Glutamatergic neuron (in vitro differentiated cells): ENCODE results near the gene FBXW9. TPM values are rescaled to one million over a fixed set of nuclear protein-coding genes. Genes with fewer than 3 reads are reported as not detected.
A peak's percentile ranks its signal among the peaks of the same experiment; 100 is the strongest.

Experiments
- DNase-seq: peaks from one replicate; pipeline ENCODE4 v3.0.0; 2022
- H3K27ac Mint-ChIP-seq: one replicate; pipeline ENCODE4 v1.8.0; 2020; ENCODE audit warnings: mild to moderate bottlenecking, mixed read lengths, inconsistent platforms; ENCODE audit not compliant: unreplicated experiment
- H3K27me3 Mint-ChIP-seq: one replicate; pipeline ENCODE4 v1.8.0; 2020; ENCODE audit warnings: mild to moderate bottlenecking, moderate library complexity, mixed read lengths, inconsistent platforms; ENCODE audit not compliant: unreplicated experiment
- H3K36me3 Mint-ChIP-seq: one replicate; pipeline ENCODE4 v1.8.0; 2020; ENCODE audit warnings: mild to moderate bottlenecking, mixed read lengths, inconsistent platforms; ENCODE audit not compliant: unreplicated experiment
- H3K4me1 Mint-ChIP-seq: one replicate; pipeline ENCODE4 v1.8.0; 2020; ENCODE audit warnings: mild to moderate bottlenecking, low read depth, mixed read lengths, inconsistent platforms; ENCODE audit not compliant: unreplicated experiment
- H3K4me3 Mint-ChIP-seq: one replicate; pipeline ENCODE4 v1.8.0; 2020; ENCODE audit warnings: mild to moderate bottlenecking, mixed read lengths, inconsistent platforms; ENCODE audit not compliant: unreplicated experiment
- H3K9me3 Mint-ChIP-seq: one replicate; pipeline ENCODE4 v1.8.0; 2020; ENCODE audit warnings: mild to moderate bottlenecking, moderate library complexity, mixed read lengths, inconsistent platforms; ENCODE audit not compliant: unreplicated experiment
- CTCF ChIP-seq: fragments of 200-600 bp; sonication (generic); IDR thresholded peaks from one replicate; pipeline ENCODE4 v1.5.0; 2021; ENCODE audit not compliant: partially characterized antibody, unreplicated experiment
- total RNA-seq: library from RNA; stranded (reverse); fragmentation: NEBNext Ultra II Directional; extraction: Animal tissue kit (Norgen Biotek cat#: 25700); gene quantifications from one replicate; pipeline ENCODE4 v1.2.1, GENCODE V29; 2021; ENCODE audit not compliant: unreplicated experiment

FBXW9 gene
- total RNA-seq, 1 donor from 2014 or later = 7.4 TPM

- Mint-ChIP-seq H3K4me1 (peaks cover 1% of the 10 kb centered on the region), H3K9me3 (peaks cover 4% of the 10 kb centered on the region), H3K36me3 (peaks cover 4% of the 10 kb centered on the region), H3K27ac (no peak overlapping the region), H3K4me3 (no peak overlapping the region), H3K27me3 (peaks cover 4% of the 10 kb centered on the region)
- DNase-seq = no peak
- TF ChIP-seq CTCF = no peak
Measured at GRCh38 chr19:12689581-12690216, 6.7 kb downstream of the FBXW9 start.

- peaks cover 4% of the 10 kb centered on the region for H3K36me3 Mint-ChIP-seq
- peaks cover 4% of the 10 kb centered on the region for H3K9me3 Mint-ChIP-seq
- peaks cover 4% of the 10 kb centered on the region for H3K27me3 Mint-ChIP-seq
- TF ChIP-seq CTCF = no peak
- peaks cover 1% of the 10 kb centered on the region for H3K4me1 Mint-ChIP-seq
- no peak for DNase-seq
- no peak overlapping the region for H3K4me3 Mint-ChIP-seq
- no peak overlapping the region for H3K27ac Mint-ChIP-seq
Measured at GRCh38 chr19:12689012-12689411, 7.4 kb downstream of the FBXW9 start.

- H3K27ac Mint-ChIP-seq = no peak within 1 kb of the TSS
- no peak for DNase-seq
- peaks cover 1% of the 10 kb centered on the region for H3K4me1 Mint-ChIP-seq
- peaks cover 4% of the 10 kb centered on the region for H3K9me3 Mint-ChIP-seq
- TF ChIP-seq CTCF = no peak
- H3K36me3 Mint-ChIP-seq = peaks cover 4% of the 10 kb centered on the region
- peaks cover 6% of the 10 kb centered on the region for H3K27me3 Mint-ChIP-seq
- peak within 1 kb of the TSS; percentile 42 for H3K4me3 Mint-ChIP-seq
Measured at GRCh38 chr19:12687496-12688196, 8.8 kb downstream of the FBXW9 start, which contains the start of gene GNG14. Gene GNG14, plus strand, starts transcription at chr19:12687998. Its CDS starts 51 bp downstream, at chr19:12688049.

- Mint-ChIP-seq H3K36me3 (peaks cover 4% of the 10 kb centered on the region), H3K4me1 (peaks cover 1% of the 10 kb centered on the region), H3K27ac (no peak overlapping the region), H3K27me3 (peaks cover 10% of the 10 kb centered on the region), H3K9me3 (peaks cover 6% of the 10 kb centered on the region), H3K4me3 (peak overlapping the region; percentile 40)
- no peak for DNase-seq
- no peak for TF ChIP-seq CTCF
Measured at GRCh38 chr19:12685831-12686230, 10.6 kb downstream of the FBXW9 start.
